Keratinocyte (primary cell): ENCODE results near the gene HCN2.

Experiments
- CTCF ChIP-seq, 3 experiments: IDR thresholded peaks in 1 of 3; conservative IDR thresholded peaks in 1 of 3; optimal IDR thresholded peaks in 1 of 3; 2 replicates in 2 of 3; 3 replicates in 1 of 3; pipeline versions ENCODE3 to v1.5.1; 2011; ENCODE audit warnings: low read length in 3 of 3, mild to moderate bottlenecking in 3 of 3, moderate library complexity in 2 of 3, control low read depth in 1 of 3, inconsistent platforms in 1 of 3; ENCODE audit not compliant: insufficient read depth in 2 of 3; ENCODE audit errors: extremely low read depth in 1 of 3
- EZH2 ChIP-seq: IDR thresholded peaks from one replicate; pipeline ENCODE4 v1.6.1; 2012; ENCODE audit warnings: inconsistent platforms, mild to moderate bottlenecking, low read length, moderate library complexity

- TF ChIP-seq CTCF (optimal IDR thresholded peaks at IDR 0.05 in 1 of 3, IDR thresholded peaks at IDR 0.05 in 1 of 3, conservative IDR thresholded peaks at IDR 0.05 in 1 of 3; ENCODE audit: extremely low read depth in 1 of 3, insufficient read depth in 2 of 3, low read length in 3 of 3) = no peak
- no peak for TF ChIP-seq EZH2
Measured at GRCh38 chr19:548886-549830, 40.5 kb upstream of the HCN2 start.
